Trophoblast cell (in vitro differentiated cells and primary cell): Measurements from ENCODE around the gene TCF19.

ENCODE experiments used
- DNase-seq, 2 donors: peaks; one replicate each; pipeline ENCODE4 v3.0.0-alpha.2; 2016
- H2AFZ ChIP-seq: 2 replicates; pipeline ENCODE4 v1.6.1; 2013; ENCODE audit warnings: low read length, moderate library complexity, mild to moderate bottlenecking; ENCODE audit not compliant: insufficient read depth, poor library complexity
- H2AK5ac ChIP-seq: 2 replicates; pipeline ENCODE4 v1.6.1; 2013; ENCODE audit warnings: mild to moderate bottlenecking, low read length
- H2BK120ac ChIP-seq: 2 replicates; pipeline ENCODE4 v1.6.1; 2013; ENCODE audit warnings: low read length, mild to moderate bottlenecking, moderate library complexity; ENCODE audit not compliant: insufficient read depth, poor library complexity
- H2BK12ac ChIP-seq: 2 replicates; pipeline ENCODE4 v1.6.1; 2013; ENCODE audit warnings: mild to moderate bottlenecking, low read length, moderate library complexity
- H2BK5ac ChIP-seq: 2 replicates; pipeline ENCODE4 v1.6.1; 2013; ENCODE audit warnings: low read length, low read depth, moderate library complexity, mild to moderate bottlenecking; ENCODE audit not compliant: poor library complexity
- H3K14ac ChIP-seq: 2 replicates; pipeline ENCODE4 v1.6.1; 2013; ENCODE audit warnings: mild to moderate bottlenecking, low read length
- H3K18ac ChIP-seq: 2 replicates; pipeline ENCODE4 v1.6.1; 2013; ENCODE audit warnings: mild to moderate bottlenecking, low read length
- H3K23ac ChIP-seq: 2 replicates; pipeline ENCODE4 v1.6.1; 2013; ENCODE audit warnings: low read length
- H3K27ac ChIP-seq: 2 replicates; pipeline ENCODE4 v1.5.1; 2013; ENCODE audit warnings: low read depth, mild to moderate bottlenecking, inconsistent platforms, low read length, moderate library complexity
- H3K27me3 ChIP-seq: 2 replicates; pipeline ENCODE4 v1.6.1; 2013; ENCODE audit warnings: inconsistent platforms, mild to moderate bottlenecking, low read length, moderate library complexity; ENCODE audit not compliant: insufficient read depth
- H3K36me3 ChIP-seq, 2 experiments: 1 replicate in 1 of 2; 2 replicates in 1 of 2; pipeline ENCODE4 v1.6.1; 2013; ENCODE audit warnings: low read length in 2 of 2, mild to moderate bottlenecking in 2 of 2, moderate library complexity in 1 of 2; ENCODE audit not compliant: insufficient read depth in 2 of 2, control insufficient read depth in 1 of 2
- H3K4ac ChIP-seq: 2 replicates; pipeline ENCODE4 v1.6.1; 2013; ENCODE audit warnings: low read depth, mild to moderate bottlenecking, low read length, moderate library complexity
- H3K4me1 ChIP-seq, 2 experiments: 1 replicate in 1 of 2; 2 replicates in 1 of 2; pipeline ENCODE4 v1.6.1; 2013; ENCODE audit warnings: low read length in 2 of 2, mild to moderate bottlenecking in 2 of 2, moderate library complexity in 1 of 2; ENCODE audit not compliant: insufficient read depth in 2 of 2, control insufficient read depth in 1 of 2
- H3K4me2 ChIP-seq: 2 replicates; pipeline ENCODE4 v1.6.1; 2013; ENCODE audit warnings: inconsistent platforms, mild to moderate bottlenecking, low read length, moderate library complexity
- H3K4me3 ChIP-seq: 2 replicates; pipeline ENCODE4 v1.5.1; 2013; ENCODE audit warnings: mild to moderate bottlenecking, low read depth, low read length, inconsistent platforms
- H3K79me1 ChIP-seq: one replicate; pipeline ENCODE4 v1.6.1; 2013; ENCODE audit warnings: low read length
- H3K79me2 ChIP-seq: 2 replicates; pipeline ENCODE4 v1.6.1; 2013; ENCODE audit warnings: low read length, mild to moderate bottlenecking; ENCODE audit not compliant: control insufficient read depth, insufficient read depth, poor library complexity
- H3K9ac ChIP-seq: 2 replicates; pipeline ENCODE4 v1.6.1; 2013; ENCODE audit warnings: mild to moderate bottlenecking, low read length
- H3K9me3 ChIP-seq: 2 replicates; pipeline ENCODE4 v1.6.1; 2013; ENCODE audit warnings: low read depth, mild to moderate bottlenecking, control low read depth, inconsistent platforms, low read length; ENCODE audit not compliant: insufficient read depth
- H4K12ac ChIP-seq: 2 replicates; pipeline ENCODE4 v1.6.1; 2013; ENCODE audit warnings: low read depth, mild to moderate bottlenecking, low read length, moderate library complexity
- H4K8ac ChIP-seq: 2 replicates; pipeline ENCODE4 v1.6.1; 2013; ENCODE audit warnings: low read depth, mild to moderate bottlenecking, low read length, moderate library complexity
- H4K91ac ChIP-seq: one replicate; pipeline ENCODE4 v1.6.1; 2013; ENCODE audit warnings: low read depth, mild to moderate bottlenecking, low read length, moderate library complexity
- WGBS: extraction: QIAGEN DNeasy Blood & Tissue Kit; methylation state at CpG from one replicate; pipeline ENCODE4 v1.1.7; 2013; ENCODE audit warnings: missing lambda C conversion rate; ENCODE audit not compliant: insufficient read length, insufficient coverage; ENCODE audit errors: extremely low coverage; 5-methylcytosine and 5-hydroxymethylcytosine counted together

Gene TCF19

DNA sequence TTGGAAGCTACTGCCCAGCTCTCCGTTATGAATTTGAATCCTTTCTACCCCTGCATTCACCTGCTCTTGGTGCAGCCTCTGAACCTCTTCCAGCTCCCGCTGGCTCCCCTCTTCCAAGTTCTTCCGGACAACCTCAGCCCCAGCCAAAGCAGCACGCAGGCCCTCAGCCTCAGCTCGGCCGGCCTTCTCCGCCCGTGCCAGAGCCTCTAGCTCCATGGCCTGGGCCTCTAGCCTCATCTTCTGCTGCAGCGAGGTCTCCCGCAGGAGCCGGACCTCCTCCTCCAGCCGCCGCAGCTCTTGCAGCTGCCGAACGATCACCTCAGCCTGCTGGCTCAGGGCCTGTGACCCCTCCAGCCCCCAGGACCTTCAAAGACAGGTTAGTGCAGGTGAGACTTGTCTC, 4.0 kb upstream of the TCF19 start:
- WGBS, result no CpG with 5 or more reads among the region's 15 CpGs
- Histone ChIP-seq H4K12ac (no peak overlapping the region), H3K27me3 (no peaks in the 10 kb centered on the region), H3K14ac (no peak overlapping the region), H3K4ac (no peak overlapping the region), H3K4me3 (no peak overlapping the region), H2AK5ac (no peak overlapping the region), H3K9me3 (no peaks in the 10 kb centered on the region), H4K91ac (no peak overlapping the region), H2AFZ (no peak overlapping the region), H2BK12ac (no peak overlapping the region), H3K79me1 (peaks cover 4% of the 10 kb centered on the region), H3K36me3 (peaks cover 20 to 24% of the 10 kb centered on the region in 2 experiments), H3K9ac (no peak overlapping the region), H3K4me1 (peaks cover 7 to 10% of the 10 kb centered on the region in 2 experiments), H3K23ac (no peak overlapping the region), H3K18ac (no peak overlapping the region), H2BK120ac (no peak overlapping the region), H3K4me2 (no peak overlapping the region), H2BK5ac (no peak overlapping the region), H4K8ac (no peak overlapping the region), H3K79me2 (peaks cover 2% of the 10 kb centered on the region), H3K27ac (no peak overlapping the region)
- no peak for DNase-seq

GRCh38 chr6:31156641-31157040, 1.7 kb upstream of the TCF19 start:
- no peak overlapping the region for H3K23ac ChIP-seq
- H4K12ac ChIP-seq, result no peak overlapping the region
- DNase-seq, result no peak

DNA sequence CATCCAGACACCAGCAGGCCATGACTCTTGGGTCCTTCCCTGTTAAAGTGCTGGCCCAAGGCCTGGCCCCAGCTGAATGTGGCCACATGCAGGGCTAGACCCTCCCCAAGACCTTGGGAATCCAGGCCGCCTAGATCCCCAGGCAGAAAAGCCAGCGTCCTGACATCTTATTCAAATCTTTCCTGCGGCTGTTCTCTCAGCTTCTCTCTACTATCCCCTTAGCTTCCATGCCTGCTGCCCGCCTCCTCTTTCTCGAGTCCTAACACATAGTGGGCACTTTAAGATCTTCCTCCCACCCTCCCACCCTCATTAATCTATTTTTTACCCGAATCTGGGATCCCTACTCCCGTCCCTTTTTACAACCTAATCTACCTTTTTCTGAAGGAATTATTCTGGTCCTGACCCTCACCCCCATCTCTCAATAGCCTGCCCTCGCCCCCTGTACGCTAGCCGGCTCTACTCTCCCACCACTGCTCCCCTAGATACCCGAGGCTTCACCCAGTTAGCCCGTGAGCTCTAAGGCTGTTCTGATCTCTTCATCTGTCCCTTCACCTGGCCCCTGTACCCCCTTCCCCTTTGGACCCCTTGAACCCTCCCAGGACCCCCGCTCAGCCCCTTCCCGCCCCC, 763 bp upstream of the TCF19 start, which contains the start of gene CCHCR1:
Gene CCHCR1 (minus strand): TSS at position 290 of the 627 bp plus-strand sequence. CDS start 202 bp downstream, at position 88.
- no peak within 1 kb of the TSS for H2BK12ac ChIP-seq
- no peak within 1 kb of the TSS for H2AK5ac ChIP-seq
- H3K4ac ChIP-seq, result no peak within 1 kb of the TSS
- H3K4me2 ChIP-seq, result peak within 1 kb of the TSS; percentile 92
- H3K4me3 ChIP-seq, result peak within 1 kb of the TSS; percentile 85
- no peak within 1 kb of the TSS for H2BK120ac ChIP-seq
- H4K12ac ChIP-seq, result peak within 1 kb of the TSS; percentile 45
- no CpG with 5 or more reads among the region's 14 CpGs for WGBS
- H3K14ac ChIP-seq, result peak within 1 kb of the TSS; percentile 43
- no peak within 1 kb of the TSS for H3K27ac ChIP-seq
- peaks cover 10 to 13% of the 10 kb centered on the region in 2 experiments for H3K4me1 ChIP-seq
- H3K36me3 ChIP-seq, result peaks cover 12 to 17% of the 10 kb centered on the region in 2 experiments
- peaks cover 2% of the 10 kb centered on the region for H3K79me2 ChIP-seq
- H3K18ac ChIP-seq, result no peak within 1 kb of the TSS
- H3K23ac ChIP-seq, result no peak within 1 kb of the TSS
- no peaks in the 10 kb centered on the region for H3K27me3 ChIP-seq
- peak within 1 kb of the TSS; percentile 17 for H2BK5ac ChIP-seq
- H3K79me1 ChIP-seq, result peaks cover 4% of the 10 kb centered on the region
- peak within 1 kb of the TSS; percentile 51 for H4K91ac ChIP-seq
- DNase-seq, result no peak
- peak within 1 kb of the TSS; percentile 73 for H4K8ac ChIP-seq
- H3K9ac ChIP-seq, result peak within 1 kb of the TSS; percentile 95
- peak within 1 kb of the TSS; percentile 99 for H2AFZ ChIP-seq
- H3K9me3 ChIP-seq, result no peaks in the 10 kb centered on the region

More at GRCh38 chr6:31156641-31157040, 1.7 kb upstream of the TCF19 start:
- Histone ChIP-seq H3K14ac (no peak overlapping the region), H4K91ac (no peak overlapping the region), H3K27ac (no peak overlapping the region), H3K4me3 (no peak overlapping the region), H2BK120ac (no peak overlapping the region), H3K4me2 (no peak overlapping the region), H3K36me3 (peaks cover 10 to 11% of the 10 kb centered on the region in 2 experiments), H3K18ac (no peak overlapping the region), H3K4ac (no peak overlapping the region), H2BK5ac (no peak overlapping the region), H4K8ac (no peak overlapping the region), H3K79me2 (peaks cover 2% of the 10 kb centered on the region), H3K4me1 (peaks cover 10 to 13% of the 10 kb centered on the region in 2 experiments), H2AK5ac (no peak overlapping the region), H3K27me3 (no peaks in the 10 kb centered on the region), H2AFZ (no peak overlapping the region), H3K79me1 (peaks cover 4% of the 10 kb centered on the region), H3K9ac (no peak overlapping the region), H3K9me3 (no peaks in the 10 kb centered on the region), H2BK12ac (no peak overlapping the region)
- no CpG with 5 or more reads among the region's 7 CpGs for WGBS

GRCh38 chr6:31158863-31159855, 770 bp downstream of the TCF19 start:
- Histone ChIP-seq H2BK5ac (no peak overlapping the region), H3K23ac (no peak overlapping the region), H3K79me1 (peaks cover 4% of the 10 kb centered on the region), H3K14ac (no peak overlapping the region), H3K9me3 (no peaks in the 10 kb centered on the region), H2AK5ac (no peak overlapping the region), H3K4me1 (peaks cover 10 to 13% of the 10 kb centered on the region in 2 experiments), H3K4ac (no peak overlapping the region), H3K79me2 (peaks cover 2% of the 10 kb centered on the region), H3K9ac (peak overlapping the region; percentile 69), H4K12ac (peak overlapping the region; percentile 51), H2BK120ac (no peak overlapping the region), H4K8ac (peak overlapping the region; percentile 64), H3K18ac (no peak overlapping the region), H3K27me3 (no peaks in the 10 kb centered on the region), H2BK12ac (no peak overlapping the region), H3K27ac (no peak overlapping the region), H4K91ac (no peak overlapping the region), H3K4me3 (peak overlapping the region; percentile 85), H3K36me3 (peaks cover 19 to 21% of the 10 kb centered on the region in 2 experiments), H3K4me2 (peak overlapping the region; percentile 92), H2AFZ (peak overlapping the region; percentile 99)
- DNase-seq, result no peak
- WGBS, result no CpG with 5 or more reads among the region's 35 CpGs
